HL-60 (cell line): ENCODE results near the gene CPSF6.

ENCODE experiments used
- GABPA ChIP-seq: IDR thresholded peaks from 2 replicates; pipeline ENCODE4 v1.6.1; 2012; ENCODE audit warnings: low read depth
- POLR2AphosphoS5 ChIP-seq: IDR thresholded peaks from 2 replicates; pipeline ENCODE4 v1.6.1; 2012; ENCODE audit warnings: low read depth
- TF ChIP-seq, protein P1 (sequence below): IDR thresholded peaks from one replicate; pipeline ENCODE4 v1.5.1; 2011; ENCODE audit warnings: low read length, control low read depth, inconsistent platforms; ENCODE audit not compliant: insufficient read depth
- TF ChIP-seq, protein P2 (sequence below): IDR thresholded peaks from 2 replicates; pipeline ENCODE4 v1.6.1; 2012; ENCODE audit warnings: low read depth; ENCODE audit not compliant: insufficient replicate concordance

DNA sequence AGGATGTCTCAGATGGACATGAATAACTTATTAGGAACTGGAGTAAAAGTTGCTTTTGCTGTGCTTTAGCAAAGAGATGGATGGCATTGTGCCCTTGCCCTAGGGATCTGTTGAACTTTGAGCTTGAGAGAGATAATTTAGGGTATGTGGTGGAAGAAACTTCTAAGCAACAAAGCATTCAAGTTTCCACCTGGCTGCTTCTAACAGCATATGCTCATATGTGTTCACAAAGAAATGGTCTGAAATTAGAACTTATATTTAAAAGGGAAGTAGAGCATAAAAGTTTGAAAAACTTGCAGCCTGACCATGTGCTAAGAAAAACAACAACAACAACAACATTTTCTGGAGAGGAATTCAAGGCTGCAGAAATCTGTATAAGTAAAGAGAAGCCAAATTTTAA lies 7.9 kb upstream of the CPSF6 start:
- TF ChIP-seq, protein P1, sequence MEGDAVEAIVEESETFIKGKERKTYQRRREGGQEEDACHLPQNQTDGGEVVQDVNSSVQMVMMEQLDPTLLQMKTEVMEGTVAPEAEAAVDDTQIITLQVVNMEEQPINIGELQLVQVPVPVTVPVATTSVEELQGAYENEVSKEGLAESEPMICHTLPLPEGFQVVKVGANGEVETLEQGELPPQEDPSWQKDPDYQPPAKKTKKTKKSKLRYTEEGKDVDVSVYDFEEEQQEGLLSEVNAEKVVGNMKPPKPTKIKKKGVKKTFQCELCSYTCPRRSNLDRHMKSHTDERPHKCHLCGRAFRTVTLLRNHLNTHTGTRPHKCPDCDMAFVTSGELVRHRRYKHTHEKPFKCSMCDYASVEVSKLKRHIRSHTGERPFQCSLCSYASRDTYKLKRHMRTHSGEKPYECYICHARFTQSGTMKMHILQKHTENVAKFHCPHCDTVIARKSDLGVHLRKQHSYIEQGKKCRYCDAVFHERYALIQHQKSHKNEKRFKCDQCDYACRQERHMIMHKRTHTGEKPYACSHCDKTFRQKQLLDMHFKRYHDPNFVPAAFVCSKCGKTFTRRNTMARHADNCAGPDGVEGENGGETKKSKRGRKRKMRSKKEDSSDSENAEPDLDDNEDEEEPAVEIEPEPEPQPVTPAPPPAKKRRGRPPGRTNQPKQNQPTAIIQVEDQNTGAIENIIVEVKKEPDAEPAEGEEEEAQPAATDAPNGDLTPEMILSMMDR: no peak
- TF ChIP-seq POLR2AphosphoS5 (no peak), GABPA (no peak)
- TF ChIP-seq, protein P2, sequence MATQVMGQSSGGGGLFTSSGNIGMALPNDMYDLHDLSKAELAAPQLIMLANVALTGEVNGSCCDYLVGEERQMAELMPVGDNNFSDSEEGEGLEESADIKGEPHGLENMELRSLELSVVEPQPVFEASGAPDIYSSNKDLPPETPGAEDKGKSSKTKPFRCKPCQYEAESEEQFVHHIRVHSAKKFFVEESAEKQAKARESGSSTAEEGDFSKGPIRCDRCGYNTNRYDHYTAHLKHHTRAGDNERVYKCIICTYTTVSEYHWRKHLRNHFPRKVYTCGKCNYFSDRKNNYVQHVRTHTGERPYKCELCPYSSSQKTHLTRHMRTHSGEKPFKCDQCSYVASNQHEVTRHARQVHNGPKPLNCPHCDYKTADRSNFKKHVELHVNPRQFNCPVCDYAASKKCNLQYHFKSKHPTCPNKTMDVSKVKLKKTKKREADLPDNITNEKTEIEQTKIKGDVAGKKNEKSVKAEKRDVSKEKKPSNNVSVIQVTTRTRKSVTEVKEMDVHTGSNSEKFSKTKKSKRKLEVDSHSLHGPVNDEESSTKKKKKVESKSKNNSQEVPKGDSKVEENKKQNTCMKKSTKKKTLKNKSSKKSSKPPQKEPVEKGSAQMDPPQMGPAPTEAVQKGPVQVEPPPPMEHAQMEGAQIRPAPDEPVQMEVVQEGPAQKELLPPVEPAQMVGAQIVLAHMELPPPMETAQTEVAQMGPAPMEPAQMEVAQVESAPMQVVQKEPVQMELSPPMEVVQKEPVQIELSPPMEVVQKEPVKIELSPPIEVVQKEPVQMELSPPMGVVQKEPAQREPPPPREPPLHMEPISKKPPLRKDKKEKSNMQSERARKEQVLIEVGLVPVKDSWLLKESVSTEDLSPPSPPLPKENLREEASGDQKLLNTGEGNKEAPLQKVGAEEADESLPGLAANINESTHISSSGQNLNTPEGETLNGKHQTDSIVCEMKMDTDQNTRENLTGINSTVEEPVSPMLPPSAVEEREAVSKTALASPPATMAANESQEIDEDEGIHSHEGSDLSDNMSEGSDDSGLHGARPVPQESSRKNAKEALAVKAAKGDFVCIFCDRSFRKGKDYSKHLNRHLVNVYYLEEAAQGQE: no peak
